ENCODE measurements around the gene PLCL1.

DNA sequence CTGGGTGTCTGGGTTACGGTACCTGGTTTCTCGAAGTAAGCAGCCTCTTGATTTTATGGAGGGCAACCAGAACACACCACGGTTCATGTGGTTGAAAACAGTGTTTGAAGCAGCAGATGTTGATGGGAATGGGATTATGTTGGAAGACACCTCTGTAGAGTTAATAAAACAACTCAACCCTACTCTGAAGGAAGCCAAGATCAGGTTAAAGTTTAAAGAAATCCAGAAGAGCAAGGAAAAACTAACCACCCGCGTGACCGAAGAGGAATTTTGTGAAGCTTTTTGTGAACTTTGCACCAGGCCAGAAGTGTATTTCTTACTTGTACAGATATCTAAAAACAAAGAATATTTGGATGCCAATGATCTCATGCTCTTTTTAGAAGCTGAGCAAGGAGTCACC is 279.8 kb downstream of the PLCL1 start:
- TF ChIP-seq EZH2 (IDR thresholded peaks at IDR 0.05; ENCODE audit: borderline replicate concordance, low read length) = no peak
- TF ChIP-seq, protein P1, sequence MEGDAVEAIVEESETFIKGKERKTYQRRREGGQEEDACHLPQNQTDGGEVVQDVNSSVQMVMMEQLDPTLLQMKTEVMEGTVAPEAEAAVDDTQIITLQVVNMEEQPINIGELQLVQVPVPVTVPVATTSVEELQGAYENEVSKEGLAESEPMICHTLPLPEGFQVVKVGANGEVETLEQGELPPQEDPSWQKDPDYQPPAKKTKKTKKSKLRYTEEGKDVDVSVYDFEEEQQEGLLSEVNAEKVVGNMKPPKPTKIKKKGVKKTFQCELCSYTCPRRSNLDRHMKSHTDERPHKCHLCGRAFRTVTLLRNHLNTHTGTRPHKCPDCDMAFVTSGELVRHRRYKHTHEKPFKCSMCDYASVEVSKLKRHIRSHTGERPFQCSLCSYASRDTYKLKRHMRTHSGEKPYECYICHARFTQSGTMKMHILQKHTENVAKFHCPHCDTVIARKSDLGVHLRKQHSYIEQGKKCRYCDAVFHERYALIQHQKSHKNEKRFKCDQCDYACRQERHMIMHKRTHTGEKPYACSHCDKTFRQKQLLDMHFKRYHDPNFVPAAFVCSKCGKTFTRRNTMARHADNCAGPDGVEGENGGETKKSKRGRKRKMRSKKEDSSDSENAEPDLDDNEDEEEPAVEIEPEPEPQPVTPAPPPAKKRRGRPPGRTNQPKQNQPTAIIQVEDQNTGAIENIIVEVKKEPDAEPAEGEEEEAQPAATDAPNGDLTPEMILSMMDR (IDR thresholded peaks at IDR 0.05; ENCODE audit: low read length) = no peak
